ENCODE results near the gene IL21R. TPM values are rescaled to one million over a fixed set of nuclear protein-coding genes. Genes with fewer than 3 reads are reported as not detected.

Gene IL21R
- total RNA-seq, 1 donor from 2014 or later: under 0.01 TPM

- no peak for DNase-seq (ENCODE audit: low read depth)
These were observed 83.2 kb downstream of the IL21R start for GRCh38 chr16:27485126-27485525.

GRCh38 chr16:27485811-27486210, 83.8 kb downstream of the IL21R start:
- DNase-seq (ENCODE audit: low read depth): no peak

GRCh38 chr16:27486344-27486743, 84.4 kb downstream of the IL21R start:
- no peak for DNase-seq (ENCODE audit: low read depth)

- no peak for DNase-seq (ENCODE audit: low read depth)
These were observed 84.8 kb downstream of the IL21R start for GRCh38 chr16:27486760-27487159.

GRCh38 chr16:27489421-27489820, 87.4 kb downstream of the IL21R start:
- no peak for DNase-seq (ENCODE audit: low read depth)

GRCh38 chr16:27489906-27490305, 87.9 kb downstream of the IL21R start:
- DNase-seq (ENCODE audit: low read depth): no peak

GRCh38 chr16:27491894-27492587, 90.1 kb downstream of the IL21R start:
- no peak for DNase-seq (ENCODE audit: low read depth)

DNA sequence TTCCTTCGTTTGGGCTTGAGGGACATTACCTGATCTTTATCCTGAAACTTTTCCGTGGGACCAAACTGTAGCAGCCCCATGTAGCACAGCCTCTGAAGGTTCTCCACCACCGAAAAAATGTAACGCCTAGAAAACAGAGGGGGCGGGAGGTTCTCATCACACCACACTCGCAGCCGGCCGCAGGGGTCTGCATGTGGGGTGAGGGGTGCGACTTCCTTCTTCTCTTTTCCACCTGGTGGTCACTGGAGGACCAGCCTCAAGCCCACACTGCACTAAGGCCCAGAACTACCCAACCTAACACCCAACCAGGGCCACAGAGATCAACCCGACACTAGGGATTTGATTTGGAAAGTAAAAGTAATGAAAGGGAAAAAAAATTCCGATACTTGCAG, 90.6 kb downstream of the IL21R start:
- no peak for DNase-seq (ENCODE audit: low read depth)

DNA sequence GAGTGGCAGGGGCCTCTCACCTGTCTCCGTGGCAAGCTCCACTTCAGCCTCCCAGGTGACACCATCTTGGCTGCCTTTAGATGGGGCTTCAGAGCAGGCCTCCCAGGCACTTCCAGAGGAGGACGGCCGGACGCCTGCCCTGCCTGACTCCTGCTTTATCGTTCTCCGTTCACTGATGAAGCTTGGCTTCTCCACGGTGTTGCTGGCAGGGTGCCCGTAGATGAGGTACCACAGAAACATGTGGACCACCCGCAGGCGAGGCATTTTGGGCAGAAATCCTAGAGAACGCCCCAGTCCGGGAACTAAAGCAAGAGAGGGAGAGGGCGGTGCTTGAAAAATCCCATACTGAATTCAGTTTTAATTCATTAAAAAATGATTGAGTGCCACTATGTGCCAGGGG, 93.2 kb downstream of the IL21R start:
- DNase-seq (ENCODE audit: low read depth): no peak

- DNase-seq (ENCODE audit: low read depth): no peak
These were observed 96.3 kb downstream of the IL21R start for GRCh38 chr16:27498031-27498825.

- no peak for DNase-seq (ENCODE audit: low read depth)
These were observed 97.1 kb downstream of the IL21R start for GRCh38 chr16:27498916-27499658.

DNA sequence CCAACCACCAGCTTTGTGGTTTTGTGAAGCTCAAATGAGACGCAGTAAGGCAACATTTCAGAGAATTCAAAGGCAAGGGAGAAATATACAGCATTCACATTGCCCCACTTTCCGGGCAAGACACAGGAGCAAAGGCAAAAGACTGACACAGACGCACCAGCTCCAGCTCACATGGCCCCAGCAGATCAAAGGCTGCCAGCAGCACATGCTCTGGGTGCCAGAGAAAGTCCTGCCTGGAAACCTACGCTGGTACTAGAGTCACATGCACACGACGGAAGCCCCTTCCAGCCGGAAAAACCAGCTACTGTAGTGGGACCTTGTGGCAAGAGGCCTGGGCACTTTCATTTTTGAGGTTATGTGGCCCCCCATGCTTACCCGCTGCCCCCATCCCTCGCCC, 97.7 kb downstream of the IL21R start:
- DNase-seq (ENCODE audit: low read depth): no peak

GRCh38 chr16:27500801-27501200, 98.8 kb downstream of the IL21R start:
- DNase-seq (ENCODE audit: low read depth): no peak

Other genes with a start within 250 kb of the IL21R start
- gene KDM8, start 198.6 kb upstream of the IL21R start, total RNA-seq: 0.17 and 4.3 TPM in 2 replicates
- 72.1 and 94.6 TPM in 2 replicates for gene NSMCE1, start 133.4 kb upstream of the IL21R start, total RNA-seq
- 20.1 and 31.7 TPM in 2 replicates for gene IL4R, start 88.2 kb upstream of the IL21R start, total RNA-seq
- gene GTF3C1, start 147.7 kb downstream of the IL21R start, total RNA-seq: 41.3 and 97.3 TPM in 2 replicates
- 25.4 and 63.0 TPM in 2 replicates for gene KATNIP, start 148.0 kb downstream of the IL21R start, total RNA-seq